Panc1 (cell line): ENCODE data around the gene JMJD1C. TPM values are rescaled to one million over a fixed set of nuclear protein-coding genes. Genes with fewer than 3 reads are reported as not detected.

ENCODE experiments used
- ATAC-seq: fragments of 200-7000 bp; cut with Tn5 transposase; 2 replicates; pipeline ENCODE4 v1.9.1; 2020; ENCODE audit warnings: mild to moderate bottlenecking, moderate library complexity
- BruUV-seq: library from RNA; stranded (reverse); fragments of 400-500 nt; replicated peaks from 2 replicates; lab custom pipeline; 2021; lab: Mats Ljungman, UMichigan
- CTCF ChIA-PET: fragments of 300-600 bp; sonication (Branson Sonifier 250); formaldehyde crosslinking; loops from one replicate; lab custom pipeline; 2022; ENCODE audit warnings: antibody characterized with exemption; lab: Charles Lee
- POLR2A ChIA-PET: fragments of 300-600 bp; sonication (Branson Sonifier 250); formaldehyde crosslinking; loops from one replicate; lab custom pipeline; 2022; ENCODE audit warnings: antibody characterized with exemption; lab: Charles Lee
- DNase-seq: peaks from one replicate; pipeline ENCODE4 v3.0.0-alpha.2; 2010; ENCODE audit warnings: low read depth, low spot score
- H3K27ac ChIP-seq: 2 replicates; pipeline ENCODE4 v1.5.1; 2011; ENCODE audit warnings: mild to moderate bottlenecking, low read length, inconsistent platforms
- H3K27me3 ChIP-seq: fragments of 200-500 bp; sonication (Bioruptor generic); 2 replicates; pipeline ENCODE4 v1.6.0; 2014; ENCODE audit warnings: low read length, inconsistent platforms; ENCODE audit not compliant: control insufficient read depth, insufficient read depth
- H3K36me3 ChIP-seq: fragments of 200-500 bp; sonication (Bioruptor generic); 2 replicates; pipeline ENCODE4 v1.5.1; 2014; ENCODE audit warnings: inconsistent platforms, mild to moderate bottlenecking, low read length, moderate library complexity; ENCODE audit not compliant: control insufficient read depth, insufficient read depth
- H3K4me1 ChIP-seq: 2 replicates; pipeline ENCODE4 v1.5.1; 2011; ENCODE audit warnings: inconsistent platforms, mild to moderate bottlenecking, low read length, moderate library complexity; ENCODE audit not compliant: control insufficient read depth, insufficient read depth
- H3K4me3 ChIP-seq, 2 experiments: 2 replicates each; pipeline ENCODE4 v1.5.1; 2011 to 2012; ENCODE audit warnings: low read depth in 2 of 2, low read length in 2 of 2, mild to moderate bottlenecking in 2 of 2, inconsistent platforms in 1 of 2, moderate library complexity in 1 of 2
- H3K9me3 ChIP-seq: fragments of 200-500 bp; sonication (Bioruptor generic); 2 replicates; pipeline ENCODE4 v1.5.1; 2014; ENCODE audit warnings: low read depth, mild to moderate bottlenecking, inconsistent platforms, low read length, moderate library complexity; ENCODE audit not compliant: control insufficient read depth, insufficient read depth
- CTCF ChIP-seq: fragments of 450-650 bp; IDR thresholded peaks from 2 replicates; pipeline ENCODE4 v1.5.1; 2017; ENCODE audit warnings: mild to moderate bottlenecking
- POLR2AphosphoS5 ChIP-seq: IDR thresholded peaks from 2 replicates; pipeline ENCODE4 v1.6.1; 2012; ENCODE audit warnings: mild to moderate bottlenecking, low read depth, low read length, moderate library complexity
- REST ChIP-seq, 2 experiments: IDR thresholded peaks; 2 replicates each; pipeline ENCODE4 v1.6.1; 2011 to 2012; ENCODE audit warnings: low read depth in 2 of 2, control low read depth in 1 of 2, low read length in 1 of 2, mild to moderate bottlenecking in 1 of 2, moderate library complexity in 1 of 2; ENCODE audit not compliant: insufficient read depth in 1 of 2
- SIN3A ChIP-seq: IDR thresholded peaks from 2 replicates; pipeline ENCODE4 v1.6.1; 2012; ENCODE audit warnings: low read depth, mild to moderate bottlenecking, low read length, moderate library complexity, borderline replicate concordance; ENCODE audit not compliant: insufficient read depth
- TCF7L2 ChIP-seq: IDR thresholded peaks from 2 replicates; pipeline ENCODE4 v1.6.1; 2011; ENCODE audit warnings: mild to moderate bottlenecking, low read depth, low read length, inconsistent platforms
- in situ Hi-C: cut with HindIII; loops from 2 replicates; pipeline ENCODE4 v1.10.0; 2016; ENCODE audit warnings: low sequenced_read_pairs, low pct_unique_long_range_greater_than_20kb
- intact Hi-C: fragments of 100-400 bp; cut with micrococcal nuclease; formaldehyde crosslinking; loops from one replicate; pipeline ENCODE4 v1.10.0; 2022; ENCODE audit not compliant: unreplicated experiment
- total RNA-seq: library from RNA; stranded (reverse); gene quantifications from one replicate; pipeline ENCODE4 v1.2.1, GENCODE V29; 2021; ENCODE audit not compliant: unreplicated experiment

Gene JMJD1C
- total RNA-seq, 1 experiment from 2014 or later, result 88.3 TPM

GRCh38 chr10:63246356-63246755 is 219.4 kb downstream of the JMJD1C start:
- no peak for DNase-seq
- in situ Hi-C loops, result no loop called here
- ATAC-seq, result no peak
- Histone ChIP-seq H3K36me3 (peaks cover 2% of the 10 kb centered on the region; the same call in 1 of the 2 replicates), H3K4me3 (no peak overlapping the region), H3K9me3 (no peaks in the 10 kb centered on the region), H3K27me3 (no peaks in the 10 kb centered on the region), H3K27ac (no peak overlapping the region), H3K4me1 (peaks cover 24% of the 10 kb centered on the region)
- POLR2A ChIA-PET, result interaction anchor here (0.5 kb wide), 1 partner anchor 39 kb away, joined by 6 read pairs; no protein-coding TSS in a partner anchor
- TF ChIP-seq TCF7L2 (no peak), SIN3A (no peak), REST (IDR thresholded peaks at IDR 0.05; ENCODE audit: insufficient read depth in 1 of 2, low read depth in 2 of 2, low read length in 1 of 2) (no peak), POLR2AphosphoS5 (no peak), CTCF (no peak)
- intact Hi-C loops, result no loop called here
- CTCF ChIA-PET, result no interaction called here
- BruUV-seq, result no TSS peak

- intact Hi-C loops (no loop called here), in situ Hi-C loops (no loop called here)
- H3K36me3 ChIP-seq, result no peaks in the 10 kb centered on the region
- H3K9me3 ChIP-seq, result no peaks in the 10 kb centered on the region
- H3K27ac ChIP-seq, result peak overlapping the region; percentile 29; the same call in 1 of the 2 replicates
- no peak overlapping the region for H3K4me3 ChIP-seq
- TF ChIP-seq SIN3A (no peak), POLR2AphosphoS5 (no peak), CTCF (no peak), TCF7L2 (no peak), REST (IDR thresholded peaks at IDR 0.05; ENCODE audit: insufficient read depth in 1 of 2, low read depth in 2 of 2, low read length in 1 of 2) (no peak)
- BruUV-seq, result no TSS peak
- POLR2A ChIA-PET, result no interaction called here
- DNase-seq (no peak), ATAC-seq (no peak)
- H3K4me1 ChIP-seq, result peaks cover 59% of the 10 kb centered on the region
- CTCF ChIA-PET, result no interaction called here
- H3K27me3 ChIP-seq, result no peaks in the 10 kb centered on the region
These were observed 223.9 kb downstream of the JMJD1C start for GRCh38 chr10:63241841-63242281.
